IPS DF 4.7 (cell line): ENCODE data around the gene ARHGEF12.

Experiments used
- DNase-seq: peaks from one replicate; pipeline ENCODE4 v3.0.0-alpha.2; 2013; ENCODE audit warnings: low spot score; ENCODE audit errors: extremely low read depth

Gene ARHGEF12

GRCh38 chr11:120386318-120386717 lies 50.1 kb downstream of the ARHGEF12 start:
- DNase-seq = no peak

GRCh38 chr11:120386774-120387371 lies 50.7 kb downstream of the ARHGEF12 start:
- no peak for DNase-seq

GRCh38 chr11:120388261-120388660 lies 52.0 kb downstream of the ARHGEF12 start:
- no peak for DNase-seq

DNA sequence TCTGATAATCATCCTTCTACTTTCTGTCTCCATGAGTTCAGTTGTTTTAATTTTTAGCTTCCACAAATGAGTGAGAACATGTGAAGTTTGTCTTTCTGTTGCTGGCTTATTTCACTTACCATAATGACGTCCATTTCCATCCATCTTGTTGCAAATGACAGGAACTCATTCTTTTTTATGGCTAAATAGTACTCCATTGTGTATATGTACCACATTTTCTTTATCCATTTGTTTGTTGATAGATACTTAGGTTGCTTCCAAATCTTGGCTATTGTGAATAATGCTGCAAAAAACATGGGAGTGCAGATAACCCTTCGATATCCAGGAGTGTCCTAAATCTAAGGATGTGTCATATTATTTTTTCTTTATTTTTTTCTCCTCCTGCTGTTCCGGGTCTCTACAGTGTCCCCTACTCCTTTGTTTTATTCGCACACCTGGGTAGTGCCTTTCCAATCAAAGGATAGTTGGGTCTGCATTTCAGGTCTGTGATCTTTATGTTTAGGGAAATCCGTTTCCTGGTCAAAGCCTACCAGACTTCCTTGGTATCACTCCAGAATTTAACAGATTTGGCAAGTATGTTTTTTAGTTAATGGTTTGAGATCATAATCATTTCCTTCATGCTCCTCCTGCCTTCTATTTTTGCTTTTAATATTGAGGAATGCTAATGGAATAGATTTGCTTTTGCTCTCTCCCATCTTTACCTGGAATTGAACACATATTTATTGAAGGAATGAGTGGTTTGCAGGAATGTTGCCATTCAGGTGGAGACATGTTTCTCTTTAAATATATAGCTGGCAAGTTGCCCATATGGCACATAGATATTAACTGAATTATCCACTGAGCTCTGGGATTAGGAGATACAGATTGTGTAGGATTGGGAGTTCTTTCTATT lies 53.7 kb downstream of the ARHGEF12 start:
- DNase-seq = no peak

DNA sequence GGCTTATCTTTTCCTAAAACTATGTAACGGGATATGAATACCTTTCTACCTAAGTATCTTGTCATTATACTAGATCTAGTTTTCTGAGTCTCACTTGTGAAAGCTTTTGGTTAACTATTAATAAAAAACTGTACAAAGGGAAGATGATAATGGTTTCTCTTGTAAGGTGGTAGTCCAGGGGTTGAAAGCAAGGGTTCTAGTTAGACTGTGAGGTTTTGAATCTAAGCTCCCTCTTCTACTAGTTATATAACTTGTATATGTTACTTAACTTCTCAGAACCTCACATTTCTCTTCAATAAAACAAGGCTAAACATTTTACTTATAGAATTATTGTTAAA lies 54.3 kb downstream of the ARHGEF12 start:
- no peak for DNase-seq

DNA sequence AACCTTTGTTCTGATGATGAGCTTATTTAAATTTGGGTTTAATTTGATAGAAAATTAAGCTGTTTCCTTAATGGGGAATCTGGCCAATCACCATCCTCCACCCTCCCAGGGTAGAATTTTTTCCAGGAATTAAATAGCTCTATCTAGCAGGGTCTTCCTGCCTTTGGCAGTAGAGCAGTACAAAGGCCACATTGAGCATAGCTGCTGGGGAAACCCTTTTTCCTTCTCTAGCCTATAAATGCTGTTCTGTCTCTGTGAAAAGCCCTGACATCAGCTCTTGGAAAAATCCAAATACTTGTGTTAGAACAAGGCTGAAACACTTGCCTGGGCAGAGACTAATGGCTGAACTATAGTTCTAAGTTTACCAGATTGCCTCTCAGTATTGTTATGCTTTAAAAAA lies 55.1 kb downstream of the ARHGEF12 start:
- DNase-seq = no peak

DNA sequence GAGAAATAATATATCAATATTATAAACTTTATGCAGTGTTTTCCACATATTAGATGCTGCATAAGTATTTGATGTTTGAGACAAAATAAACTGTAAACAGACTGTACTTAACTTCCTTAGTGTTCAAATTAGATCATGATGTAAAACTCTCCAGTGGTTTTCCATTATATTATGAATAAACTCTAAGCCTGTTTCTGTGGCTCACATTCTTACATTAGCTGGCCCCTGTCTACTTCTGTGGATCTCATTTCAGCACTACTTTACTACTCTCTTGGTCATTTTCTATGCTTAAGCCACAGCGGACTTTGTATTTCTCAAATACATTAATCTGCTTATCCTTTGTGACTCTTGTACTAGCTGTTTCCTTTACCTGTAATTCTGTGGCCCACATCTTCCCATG lies 55.6 kb downstream of the ARHGEF12 start:
- DNase-seq = no peak

DNA sequence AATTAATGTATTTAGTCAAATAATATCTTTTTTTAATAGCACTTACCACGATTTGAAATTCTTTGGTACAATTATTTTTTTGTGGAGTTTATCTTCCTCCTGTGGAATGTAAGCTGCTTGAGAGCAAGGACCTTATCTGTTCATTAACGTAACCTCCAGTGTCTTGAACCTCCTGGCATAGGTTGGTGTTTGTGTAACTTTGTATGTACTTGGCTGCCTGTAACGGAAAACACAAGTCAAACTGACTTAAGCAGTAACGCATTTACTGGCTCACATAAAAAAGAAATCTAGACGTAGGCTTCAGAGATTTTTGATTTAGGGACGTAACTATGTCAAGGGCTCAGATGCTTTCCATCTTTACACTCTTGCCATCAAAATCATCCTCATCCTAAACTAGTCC lies 56.1 kb downstream of the ARHGEF12 start:
- DNase-seq = no peak

GRCh38 chr11:120392793-120393192 lies 56.6 kb downstream of the ARHGEF12 start:
- DNase-seq = no peak

DNA sequence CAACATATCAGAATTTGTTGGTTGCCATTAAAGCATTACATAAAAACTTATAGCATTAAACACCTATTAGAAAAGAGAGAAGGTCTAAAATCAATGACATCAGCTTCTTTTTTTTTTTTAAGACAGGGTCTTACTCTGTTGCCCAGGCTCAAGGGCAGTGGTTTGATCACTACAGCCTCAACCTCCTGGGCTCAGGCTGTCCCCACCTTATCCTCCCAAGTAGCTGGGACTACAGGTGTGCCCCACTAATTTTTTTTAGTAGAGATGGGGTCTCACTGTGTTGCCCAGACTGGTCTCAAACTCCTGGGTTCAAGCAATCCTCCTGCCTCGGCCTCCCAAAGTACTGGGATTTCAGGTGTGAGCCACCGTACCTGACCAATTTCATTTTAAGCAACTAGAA lies 57.9 kb downstream of the ARHGEF12 start:
- DNase-seq = no peak

- DNase-seq = no peak
Observed at GRCh38 chr11:120395778-120396177, 59.6 kb downstream of the ARHGEF12 start.

GRCh38 chr11:120398132-120398531 lies 61.9 kb downstream of the ARHGEF12 start:
- DNase-seq = no peak

DNA sequence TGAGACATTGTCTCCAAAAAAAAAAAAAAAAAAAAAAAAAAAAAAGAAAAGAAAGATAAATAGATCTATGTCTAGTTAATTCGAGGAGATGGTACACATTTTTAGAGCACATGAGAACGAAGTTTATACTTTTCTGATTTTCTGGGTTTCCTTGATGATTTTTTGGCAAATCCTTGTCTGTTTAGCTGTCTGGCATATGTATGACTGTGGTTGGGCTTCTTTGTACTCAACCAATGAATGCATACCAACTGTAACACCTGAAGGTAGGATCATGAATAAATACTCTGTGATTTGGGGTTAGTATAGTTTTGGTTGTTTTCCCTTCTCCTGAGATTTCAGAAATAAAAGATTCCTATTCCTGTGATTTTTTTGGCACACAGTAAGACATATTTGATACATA lies 63.1 kb downstream of the ARHGEF12 start:
- DNase-seq = no peak

DNA sequence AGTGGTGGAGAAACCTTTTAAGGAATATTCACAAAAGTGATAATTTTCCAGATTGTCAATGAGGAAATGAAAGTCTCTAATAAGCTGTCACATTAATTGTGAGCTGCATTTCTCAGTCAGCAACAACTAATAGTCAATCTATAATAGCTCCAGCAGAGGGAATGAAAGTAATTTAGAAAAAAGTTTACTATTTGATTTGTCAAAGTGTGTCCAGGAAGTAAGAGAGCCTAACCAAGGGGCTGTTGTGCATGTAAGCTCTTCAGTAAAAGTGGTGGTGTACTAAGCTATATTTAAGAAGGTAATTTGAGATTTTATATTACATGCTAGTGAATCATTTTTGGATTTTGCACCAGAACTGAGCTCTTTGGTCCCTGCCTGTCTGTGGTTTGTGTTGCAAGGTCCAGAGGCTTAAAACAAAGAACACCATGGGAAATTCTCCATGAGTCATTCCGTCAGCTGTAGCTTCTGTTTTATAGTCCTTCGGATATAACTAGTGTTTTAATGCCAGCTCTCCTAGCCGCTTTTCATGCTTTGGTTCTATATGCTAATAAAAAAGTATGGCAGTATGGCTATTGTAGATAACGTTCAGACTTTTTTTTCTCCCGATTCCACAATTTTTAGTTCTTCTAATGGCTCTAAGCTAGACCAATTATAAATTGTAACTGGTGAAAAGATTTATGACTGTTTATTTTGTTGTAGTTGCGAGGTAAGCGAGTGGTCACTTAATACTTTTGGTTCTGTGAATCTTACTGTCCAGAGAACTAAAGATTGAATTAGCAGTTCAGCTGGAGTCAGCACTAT lies 64.6 kb downstream of the ARHGEF12 start:
- DNase-seq = no peak

GRCh38 chr11:120401506-120401905 lies 65.3 kb downstream of the ARHGEF12 start:
- no peak for DNase-seq

GRCh38 chr11:120403966-120404365 lies 67.8 kb downstream of the ARHGEF12 start:
- no peak for DNase-seq

GRCh38 chr11:120404495-120404894 lies 68.3 kb downstream of the ARHGEF12 start:
- no peak for DNase-seq

- DNase-seq = no peak
Observed at GRCh38 chr11:120409655-120410054, 73.4 kb downstream of the ARHGEF12 start.

DNA sequence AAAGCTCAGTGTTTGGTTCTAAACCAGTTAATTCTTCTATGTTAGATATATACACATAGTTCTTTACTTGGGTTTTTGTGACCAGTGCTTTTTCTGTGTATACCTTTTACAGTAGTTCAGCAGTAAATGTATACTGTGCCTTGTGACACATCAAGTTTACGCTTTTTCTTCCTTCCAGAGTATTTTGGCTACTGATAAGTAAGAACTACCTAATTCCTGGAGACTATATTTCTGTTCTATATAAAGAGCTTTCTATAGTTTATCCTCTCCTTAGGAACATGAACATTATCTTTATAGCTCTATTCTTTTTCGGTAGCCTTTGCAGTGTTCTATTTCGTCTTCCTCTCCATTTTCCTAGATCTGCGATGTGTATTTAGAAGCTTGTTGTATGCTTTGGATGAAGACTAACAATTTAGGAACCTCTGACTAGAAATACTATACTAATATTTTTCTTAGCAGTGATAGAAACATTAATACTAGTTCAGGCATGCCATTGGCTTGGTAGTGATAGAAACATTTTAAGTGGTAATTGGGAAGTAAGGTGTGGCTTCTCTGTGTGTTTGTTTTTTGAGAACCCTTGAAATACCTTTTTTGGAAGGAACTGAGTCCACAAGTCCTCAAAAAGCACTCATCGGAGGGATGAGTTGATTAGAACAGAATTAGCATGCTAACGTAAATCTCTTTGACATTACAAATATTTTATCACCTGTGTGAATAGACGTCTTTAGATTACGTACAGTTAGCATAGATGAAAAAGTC lies 74.6 kb downstream of the ARHGEF12 start:
- no peak for DNase-seq

- no peak for DNase-seq
Observed at GRCh38 chr11:120413480-120413879, 77.3 kb downstream of the ARHGEF12 start.

DNA sequence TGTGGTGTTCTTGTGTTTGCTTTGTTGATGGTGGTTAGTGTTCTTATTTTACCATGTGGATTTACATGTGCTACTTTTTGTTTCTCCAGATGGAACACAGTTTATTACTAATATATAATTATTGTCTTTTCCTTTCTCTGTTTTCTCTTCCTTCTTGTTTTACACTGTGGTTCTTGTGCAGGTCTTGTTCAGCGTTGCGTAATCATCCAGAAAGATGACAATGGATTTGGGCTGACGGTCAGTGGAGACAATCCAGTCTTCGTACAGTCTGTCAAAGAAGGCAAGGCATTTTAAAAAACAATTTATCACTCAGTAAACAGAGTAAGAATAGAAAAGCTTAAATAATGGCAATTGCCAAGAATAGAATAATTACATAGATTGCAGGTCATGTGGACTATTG lies 84.4 kb downstream of the ARHGEF12 start:
- no peak for DNase-seq
